Left lung (tissue), 10 donors: ENCODE results near the gene C2orf68. TPM values are rescaled to one million over a fixed set of nuclear protein-coding genes. Genes with fewer than 3 reads are reported as not detected.

Experiments
- ATAC-seq: fragments of 200-7000 bp; cut with Tn5 transposase; one replicate; pipeline ENCODE4 v1.9.1; 2020; ENCODE audit warnings: moderate library complexity
- DNase-seq, 4 donors: peaks; one replicate each; pipeline ENCODE4 v3.0.0-alpha.2; 2013 to 2020
- H3K27ac ChIP-seq, 2 donors: fragments of 200-600 bp; sonication (generic) in 1 of 2; one replicate each; pipeline versions ENCODE4 v1.5.0 to v1.8.0; 2020 to 2021
- H3K27me3 ChIP-seq, 2 donors: fragments of 200-600 bp; sonication (generic) in 1 of 2; one replicate each; pipeline versions ENCODE4 v1.5.0 to v1.8.0; 2020 to 2021
- H3K36me3 ChIP-seq, 2 donors: fragments of 200-600 bp; sonication (generic) in 1 of 2; one replicate each; pipeline versions ENCODE4 v1.5.0 to v1.8.0; 2020 to 2021
- H3K4me1 ChIP-seq, 2 donors: fragments of 200-600 bp; one replicate each; pipeline ENCODE4 v1.8.0; 2021
- H3K4me3 ChIP-seq, 2 donors: fragments of 200-600 bp; sonication (generic) in 1 of 2; one replicate each; pipeline versions ENCODE4 v1.5.0 to v1.8.0; 2020 to 2021; ENCODE audit warnings: mild to moderate bottlenecking in 1 of 2
- H3K9me3 ChIP-seq, 2 donors: fragments of 200-600 bp; sonication (generic) in 1 of 2; one replicate each; pipeline versions ENCODE4 v1.5.0 to v1.8.0; 2020 to 2021
- CTCF ChIP-seq, 2 donors: fragments of 200-600 bp; sonication (generic) in 1 of 2; IDR thresholded peaks; one replicate each; pipeline versions ENCODE4 v1.5.0 to v1.8.0; 2021; ENCODE audit warnings: antibody characterized with exemption in 2 of 2
- intact Hi-C, 2 donors: fragments of 100-400 bp; cut with DNase I; formaldehyde crosslinking; loops; one replicate each; pipeline versions ENCODE4 v1.11.2 to v1.14.2; 2022
- polyA plus RNA-seq, 6 donors: library from polyadenylated mRNA; unstranded; fragments of 120-200 nt; gene quantifications; one replicate each; pipeline ENCODE4 v1.2.1, GENCODE V29; 2013; ENCODE audit not compliant: insufficient read length in 6 of 6
- total RNA-seq, 2 donors: library from RNA; stranded (reverse); fragmentation: NEBNext Ultra II Directional; extraction: Animal tissue kit (Norgen Biotek cat#: 25700); gene quantifications; one replicate each; pipeline ENCODE4 v1.2.1, GENCODE V29; 2021
- donor health status: DM: no; HTN: yes; CAD: no.
- donor health status: DM: no; HTN: no; CAD: no.

C2orf68 gene
- total and polyA plus RNA-seq, 8 donors: 37.0 to 79.0 (median 72.5) TPM

GRCh38 chr2:85582492-85582891 lies 29.4 kb downstream of the C2orf68 start:
- no peaks in the 10 kb centered on the region for H3K27me3 ChIP-seq
- DNase-seq (no peak), ATAC-seq (no peak)
- no peak for TF ChIP-seq CTCF (IDR thresholded peaks at IDR 0.05)
- peak overlapping the region in 1 of 2 donors; percentile 92 for H3K27ac ChIP-seq
- no peaks in the 10 kb centered on the region for H3K9me3 ChIP-seq
- peaks cover 0 to 25% of the 10 kb centered on the region in 2 donors for H3K36me3 ChIP-seq
- H3K4me1 ChIP-seq: peaks cover 43 to 97% of the 10 kb centered on the region in 2 donors
- intact Hi-C loops: no loop called here
- H3K4me3 ChIP-seq: no peak overlapping the region

- TF ChIP-seq CTCF (IDR thresholded peaks at IDR 0.05): no peak
- peak overlapping the region; percentile 90 to 91 for H3K27ac ChIP-seq
Measured at GRCh38 chr2:85580206-85580605, 31.7 kb downstream of the C2orf68 start.

DNA sequence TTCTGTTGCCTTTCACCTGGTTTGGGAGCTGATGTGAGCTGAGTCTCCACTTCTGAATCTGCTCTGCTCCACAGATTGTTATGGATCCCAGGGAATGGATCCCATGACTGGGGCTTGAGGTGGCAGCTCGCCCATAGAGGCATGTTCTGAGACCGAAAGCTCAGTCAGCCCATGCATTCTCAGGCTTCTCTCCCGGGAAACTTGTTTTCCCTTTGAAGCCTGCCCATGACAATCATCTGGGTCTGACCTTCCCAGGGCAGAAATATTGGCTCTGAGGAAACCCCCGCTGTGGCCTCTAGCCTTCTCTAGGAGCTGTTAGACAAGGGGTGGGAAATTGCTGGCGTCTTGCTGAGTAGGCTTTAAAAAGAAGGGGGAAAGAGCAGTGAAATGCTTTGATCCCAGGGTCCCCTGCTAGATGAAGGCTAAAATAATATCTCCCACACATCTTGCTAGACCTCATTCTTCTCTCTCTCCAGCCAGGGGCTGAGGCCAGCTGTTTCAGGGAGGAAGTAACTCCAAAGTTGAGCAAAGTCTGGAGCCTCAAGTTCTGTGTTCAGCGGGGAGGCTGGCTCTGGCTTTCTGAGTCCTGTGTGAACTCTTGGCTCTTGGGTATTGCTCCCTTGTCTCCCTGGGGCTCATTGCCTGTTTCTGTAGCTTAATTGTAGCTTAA lies 32.5 kb downstream of the C2orf68 start:
- H3K36me3 ChIP-seq: peaks cover 0 to 25% of the 10 kb centered on the region in 2 donors
- no peak for TF ChIP-seq CTCF (IDR thresholded peaks at IDR 0.05)
- no peaks in the 10 kb centered on the region for H3K9me3 ChIP-seq
- H3K4me1 ChIP-seq: peaks cover 22 to 81% of the 10 kb centered on the region in 2 donors
- ATAC-seq (peak; percentile 7), DNase-seq (peak in 1 of 4 donors; percentile 40)
- H3K27ac ChIP-seq: peak overlapping the region; percentile 90 to 91
- intact Hi-C loops: no loop called here
- H3K27me3 ChIP-seq: no peaks in the 10 kb centered on the region
- H3K4me3 ChIP-seq: peak overlapping the region in 1 of 2 donors; percentile 59

More at GRCh38 chr2:85580206-85580605, 31.7 kb downstream of the C2orf68 start:
- intact Hi-C loops: no loop called here
- Histone ChIP-seq H3K4me3 (peak overlapping the region in 1 of 2 donors; percentile 59), H3K36me3 (peaks cover 0 to 25% of the 10 kb centered on the region in 2 donors), H3K4me1 (peaks cover 27 to 89% of the 10 kb centered on the region in 2 donors), H3K27me3 (no peaks in the 10 kb centered on the region), H3K9me3 (no peaks in the 10 kb centered on the region)
- DNase-seq (no peak), ATAC-seq (no peak)

GRCh38 chr2:85578243-85579180 lies 33.4 kb downstream of the C2orf68 start:
- peaks cover 22 to 72% of the 10 kb centered on the region in 2 donors for H3K4me1 ChIP-seq
- peak overlapping the region; percentile 35 to 59 for H3K4me3 ChIP-seq
- H3K36me3 ChIP-seq: peaks cover 0 to 25% of the 10 kb centered on the region in 2 donors
- H3K27ac ChIP-seq: peak overlapping the region; percentile 90 to 91
- peak; percentile 76 for ATAC-seq
- peak in 3 of 4 donors; percentile 47 to 89 (median 82) for DNase-seq
- no peaks in the 10 kb centered on the region for H3K27me3 ChIP-seq
- intact Hi-C loops: no loop called here
- TF ChIP-seq CTCF (IDR thresholded peaks at IDR 0.05): peak in 1 of 2 donors; percentile 11
- H3K9me3 ChIP-seq: no peaks in the 10 kb centered on the region
